ENCODE results near the gene PUM1. TPM values are rescaled to one million over a fixed set of nuclear protein-coding genes. Genes with fewer than 3 reads are reported as not detected.

The PUM1 gene
- total and polyA plus RNA-seq, 2 of the 4 experiments (the other 2 are of a cell fraction), result 75.4 to 137 TPM

DNA sequence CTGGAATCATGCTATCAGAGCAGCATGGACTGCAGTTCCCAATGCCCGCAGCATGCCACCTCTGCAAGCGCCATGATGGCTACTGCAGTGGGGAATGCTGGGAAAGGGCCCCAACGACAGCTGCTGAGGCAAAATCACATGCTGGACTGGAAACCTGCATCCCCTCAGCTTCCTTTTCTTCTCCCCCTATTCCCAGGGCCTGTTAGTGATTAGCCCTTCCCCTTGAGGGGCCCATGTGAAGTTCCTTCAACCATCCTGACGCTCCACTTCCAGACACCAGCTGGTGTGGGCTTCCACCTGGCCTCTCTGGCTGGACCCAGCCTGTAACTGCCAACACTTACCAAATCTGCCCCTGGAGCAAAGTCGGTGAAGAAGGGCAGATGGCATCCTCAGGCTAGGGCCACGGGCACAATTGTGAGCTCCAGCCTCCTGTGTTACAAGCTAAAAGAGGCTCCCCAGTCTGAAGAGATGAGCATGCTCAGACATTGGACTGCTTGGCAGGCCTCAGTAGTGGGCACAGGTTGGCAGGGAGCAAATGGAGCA lies 134.8 kb downstream of the PUM1 start:
- no peak overlapping the region for H3K18ac ChIP-seq (ENCODE audit: low read depth, low read length)
- no peak overlapping the region for H3K14ac ChIP-seq (replicated peaks; ENCODE audit: low read depth, low read length)
- H3K9ac ChIP-seq (ENCODE audit: low read depth, low read length), result no peak overlapping the region
- intact Hi-C loops (cut with micrococcal nuclease), result no loop called here
- H2AFZ ChIP-seq (replicated peaks; ENCODE audit: low read length, poor library complexity), result no peak overlapping the region
- TF ChIP-seq CEBPB (IDR thresholded peaks at IDR 0.05; ENCODE audit: low read depth, low read length) (no peak), SMC3 (IDR thresholded peaks at IDR 0.05; ENCODE audit: low read depth, low read length) (no peak), RFX5 (IDR thresholded peaks at IDR 0.05; ENCODE audit: low read depth, low read length) (no peak), POLR2A (IDR thresholded peaks at IDR 0.05; ENCODE audit: low read depth, low read length) (no peak), RAD21 (IDR thresholded peaks at IDR 0.05; ENCODE audit: low read length) (no peak), RCOR1 (IDR thresholded peaks at IDR 0.05; ENCODE audit: insufficient replicate concordance, low read length) (no peak), BHLHE40 (IDR thresholded peaks at IDR 0.05; ENCODE audit: low read depth, low read length) (no peak), MXI1 (IDR thresholded peaks at IDR 0.05; ENCODE audit: borderline replicate concordance, low read depth, low read length) (no peak), FOS (IDR thresholded peaks at IDR 0.05; ENCODE audit: low read depth, low read length) (no peak), NFE2L2 (IDR thresholded peaks at IDR 0.05; ENCODE audit: low read depth, low read length) (no peak), CHD1 (IDR thresholded peaks at IDR 0.05; ENCODE audit: low read depth, low read length) (no peak)
- TF ChIP-seq, protein P1, sequence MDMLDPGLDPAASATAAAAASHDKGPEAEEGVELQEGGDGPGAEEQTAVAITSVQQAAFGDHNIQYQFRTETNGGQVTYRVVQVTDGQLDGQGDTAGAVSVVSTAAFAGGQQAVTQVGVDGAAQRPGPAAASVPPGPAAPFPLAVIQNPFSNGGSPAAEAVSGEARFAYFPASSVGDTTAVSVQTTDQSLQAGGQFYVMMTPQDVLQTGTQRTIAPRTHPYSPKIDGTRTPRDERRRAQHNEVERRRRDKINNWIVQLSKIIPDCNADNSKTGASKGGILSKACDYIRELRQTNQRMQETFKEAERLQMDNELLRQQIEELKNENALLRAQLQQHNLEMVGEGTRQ (IDR thresholded peaks at IDR 0.05; ENCODE audit: low read depth, low read length), result no peak
- TF ChIP-seq, protein P2, sequence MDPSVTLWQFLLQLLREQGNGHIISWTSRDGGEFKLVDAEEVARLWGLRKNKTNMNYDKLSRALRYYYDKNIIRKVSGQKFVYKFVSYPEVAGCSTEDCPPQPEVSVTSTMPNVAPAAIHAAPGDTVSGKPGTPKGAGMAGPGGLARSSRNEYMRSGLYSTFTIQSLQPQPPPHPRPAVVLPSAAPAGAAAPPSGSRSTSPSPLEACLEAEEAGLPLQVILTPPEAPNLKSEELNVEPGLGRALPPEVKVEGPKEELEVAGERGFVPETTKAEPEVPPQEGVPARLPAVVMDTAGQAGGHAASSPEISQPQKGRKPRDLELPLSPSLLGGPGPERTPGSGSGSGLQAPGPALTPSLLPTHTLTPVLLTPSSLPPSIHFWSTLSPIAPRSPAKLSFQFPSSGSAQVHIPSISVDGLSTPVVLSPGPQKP (IDR thresholded peaks at IDR 0.05; ENCODE audit: borderline replicate concordance, low read depth, low read length), result no peak
- TF ChIP-seq, protein P3, sequence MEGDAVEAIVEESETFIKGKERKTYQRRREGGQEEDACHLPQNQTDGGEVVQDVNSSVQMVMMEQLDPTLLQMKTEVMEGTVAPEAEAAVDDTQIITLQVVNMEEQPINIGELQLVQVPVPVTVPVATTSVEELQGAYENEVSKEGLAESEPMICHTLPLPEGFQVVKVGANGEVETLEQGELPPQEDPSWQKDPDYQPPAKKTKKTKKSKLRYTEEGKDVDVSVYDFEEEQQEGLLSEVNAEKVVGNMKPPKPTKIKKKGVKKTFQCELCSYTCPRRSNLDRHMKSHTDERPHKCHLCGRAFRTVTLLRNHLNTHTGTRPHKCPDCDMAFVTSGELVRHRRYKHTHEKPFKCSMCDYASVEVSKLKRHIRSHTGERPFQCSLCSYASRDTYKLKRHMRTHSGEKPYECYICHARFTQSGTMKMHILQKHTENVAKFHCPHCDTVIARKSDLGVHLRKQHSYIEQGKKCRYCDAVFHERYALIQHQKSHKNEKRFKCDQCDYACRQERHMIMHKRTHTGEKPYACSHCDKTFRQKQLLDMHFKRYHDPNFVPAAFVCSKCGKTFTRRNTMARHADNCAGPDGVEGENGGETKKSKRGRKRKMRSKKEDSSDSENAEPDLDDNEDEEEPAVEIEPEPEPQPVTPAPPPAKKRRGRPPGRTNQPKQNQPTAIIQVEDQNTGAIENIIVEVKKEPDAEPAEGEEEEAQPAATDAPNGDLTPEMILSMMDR (conservative IDR thresholded peaks at IDR 0.05; ENCODE audit: low read depth, low read length), result no peak
- H3K4me3 ChIP-seq (ENCODE audit: insufficient read depth, low read depth, low read length), result no peak overlapping the region
- H2BK20ac ChIP-seq (ENCODE audit: low read depth, low read length), result no peak overlapping the region
- H3K9me3 ChIP-seq (ENCODE audit: control insufficient read depth, insufficient read depth, low read length), result no peaks in the 10 kb centered on the region
- no peaks in the 10 kb centered on the region for H3K27me3 ChIP-seq (ENCODE audit: control insufficient read depth, insufficient read depth, low read length)
- H3K27ac ChIP-seq (ENCODE audit: insufficient read depth, low read length), result no peak overlapping the region
- H3K4ac ChIP-seq (ENCODE audit: low read depth, low read length), result no peak overlapping the region
- peaks cover 29% of the 10 kb centered on the region for H3K36me3 ChIP-seq (ENCODE audit: control insufficient read depth, insufficient read depth, low read length)
- no peak overlapping the region for H3K4me2 ChIP-seq (ENCODE audit: low read depth, low read length)
- in situ Hi-C loops (cut with MboI; ENCODE audit: low sequenced_read_pairs), result no loop called here
- H4K8ac ChIP-seq (ENCODE audit: low read depth in 2 of 2, low read length in 2 of 2), result no peak overlapping the region
- ChIA-PET CTCF (interaction anchor here (1.1 kb wide), 1 partner anchor 9 kb away, joined by 5 read pairs; no protein-coding TSS in a partner anchor), POLR2A (ENCODE audit: unreplicated experiment) (no interaction called here)
- WGBS, 2 experiments (ENCODE audit: extremely low coverage in 2 of 2, insufficient read length in 1 of 2), result no CpG with 5 or more reads among the region's 6 CpGs
- no peak overlapping the region for H3K23ac ChIP-seq (ENCODE audit: low read depth, low read length)
- peaks cover 29% of the 10 kb centered on the region for H4K20me1 ChIP-seq (ENCODE audit: insufficient read depth, low read length)
- ATAC-seq (ENCODE audit: low read depth), result no peak
- dilution Hi-C loops (cut with HindIII; ENCODE audit: low sequenced_read_pairs, unreplicated experiment), result no loop called here
- no peak overlapping the region for H2BK120ac ChIP-seq (ENCODE audit: low read depth, low read length)
- H4K91ac ChIP-seq (ENCODE audit: insufficient read depth, low read depth, low read length), result no peak overlapping the region
- no peak overlapping the region for H2BK5ac ChIP-seq (ENCODE audit: low read depth, low read length, poor library complexity, severe bottlenecking)
- no peak overlapping the region for H2AK9ac ChIP-seq (replicated peaks; ENCODE audit: low read depth, low read length, poor library complexity)
- no peak for DNase-seq
- peaks cover 16 to 23% of the 10 kb centered on the region in 2 experiments for H3K79me1 ChIP-seq (ENCODE audit: low read depth in 1 of 2, low read length in 2 of 2)
- H3K4me1 ChIP-seq (ENCODE audit: control insufficient read depth, insufficient read depth, low read length), result peaks cover 8% of the 10 kb centered on the region
- no TSS peak for BruUV-seq (replicated peaks)
- no peak overlapping the region for H2AK5ac ChIP-seq (ENCODE audit: low read depth, low read length)
- peaks cover 24% of the 10 kb centered on the region for H3K9me1 ChIP-seq (ENCODE audit: insufficient read depth, low read length)
- H3K56ac ChIP-seq (ENCODE audit: extremely low read depth, insufficient read depth, low read length), result no peak overlapping the region
- H4K5ac ChIP-seq (ENCODE audit: low read depth, low read length), result no peak overlapping the region
- H2BK15ac ChIP-seq (ENCODE audit: low read depth, low read length), result no peak overlapping the region

Measured in IMR-90 (cell line).